GM18520 (cell line): ENCODE results near the gene STT3B.
"Not testable (repeated sequence)": the region's sequence is repeated elsewhere in the genome, so short reads cannot be mapped to it uniquely, and the experiment has no call there.

Experiments used
- ATAC-seq: cut with Tn5 transposase; IDR thresholded peaks from one replicate; pipeline ENCODE4 v1.9.1; 2021; ENCODE audit not compliant: unreplicated experiment

Gene STT3B

DNA sequence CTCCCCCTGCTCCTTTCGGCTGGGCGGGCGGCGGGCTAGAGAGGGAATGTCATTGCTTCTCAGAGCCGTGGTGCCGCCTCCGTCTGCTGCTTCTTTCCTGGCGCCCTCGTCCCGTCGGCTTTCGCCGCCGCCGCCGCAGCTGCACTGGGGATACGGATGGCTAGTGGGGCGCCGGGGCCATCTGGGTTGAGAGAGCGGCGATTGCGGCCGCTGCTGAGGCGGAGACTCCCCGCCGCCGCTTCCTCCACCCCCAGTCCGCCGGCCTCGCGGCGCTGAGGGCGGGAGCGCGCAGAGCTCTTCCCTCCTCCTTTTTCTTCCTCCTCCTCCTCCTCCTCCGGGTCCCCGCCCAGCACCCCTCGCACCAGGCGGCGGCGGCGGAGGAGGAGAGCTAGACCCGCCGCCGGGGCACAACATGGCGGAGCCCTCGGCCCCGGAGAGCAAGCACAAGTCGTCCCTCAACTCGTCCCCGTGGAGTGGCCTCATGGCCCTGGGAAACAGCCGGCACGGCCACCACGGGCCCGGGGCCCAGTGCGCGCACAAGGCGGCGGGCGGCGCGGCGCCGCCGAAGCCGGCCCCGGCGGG, at the start of gene STT3B:
STT3B (plus strand) TSS at position 339 of the 582 bp plus-strand sequence; CDS start at position 413, 74 bp downstream.
- peak; percentile 34 for ATAC-seq

DNA sequence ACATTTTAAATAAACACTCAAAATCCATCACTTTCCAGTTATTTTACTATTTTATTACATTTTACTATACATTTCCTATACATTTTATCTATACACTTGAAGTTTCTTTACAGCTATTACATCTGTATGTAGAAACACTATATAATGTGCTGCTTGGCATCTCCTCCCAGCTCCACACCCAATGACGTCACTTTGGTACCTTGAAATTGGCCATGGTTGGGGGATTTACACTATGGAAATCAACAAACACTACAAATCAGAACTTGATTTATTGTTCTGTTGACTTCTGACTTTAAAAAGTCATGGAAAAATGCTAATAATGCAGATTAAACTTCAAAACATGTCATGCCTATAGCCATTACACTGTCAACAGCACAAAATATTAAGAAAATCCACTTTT, 48.9 kb upstream of the STT3B start:
- ATAC-seq: no peak

GRCh38 chr3:31485196-31485595, 47.5 kb upstream of the STT3B start:
- ATAC-seq: no peak

DNA sequence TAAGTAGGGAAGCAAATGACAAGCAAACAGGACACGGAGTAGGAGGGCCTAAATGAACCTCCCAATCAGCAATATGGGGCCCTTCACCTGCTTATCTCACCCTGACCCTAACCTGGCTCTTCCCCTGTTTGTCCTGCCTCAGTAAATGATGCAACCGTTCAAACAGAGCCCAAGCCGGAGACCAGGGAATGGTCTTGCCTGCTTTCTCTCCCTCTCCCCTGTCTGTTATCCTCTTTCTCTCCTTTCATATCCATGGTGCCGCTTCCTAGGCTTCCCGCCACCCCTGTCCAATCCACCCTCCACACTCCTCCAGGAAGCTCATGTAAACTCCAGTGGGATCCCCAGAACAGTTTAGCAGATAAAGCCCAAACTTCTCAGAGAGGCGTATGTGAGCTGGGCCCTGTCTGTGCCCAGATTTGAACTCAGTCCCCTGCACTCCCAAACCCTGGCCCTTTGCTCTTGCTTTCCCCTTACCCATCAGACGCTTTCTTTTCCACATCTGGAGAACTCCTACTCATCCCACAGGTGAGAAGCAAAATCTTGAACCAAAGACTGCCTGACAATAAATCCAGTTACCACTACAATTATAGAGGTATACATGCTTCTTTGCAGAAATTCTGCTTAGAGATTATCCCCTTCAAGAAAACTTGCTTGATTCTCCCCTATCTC, 45.7 kb upstream of the STT3B start:
- no peak for ATAC-seq

DNA sequence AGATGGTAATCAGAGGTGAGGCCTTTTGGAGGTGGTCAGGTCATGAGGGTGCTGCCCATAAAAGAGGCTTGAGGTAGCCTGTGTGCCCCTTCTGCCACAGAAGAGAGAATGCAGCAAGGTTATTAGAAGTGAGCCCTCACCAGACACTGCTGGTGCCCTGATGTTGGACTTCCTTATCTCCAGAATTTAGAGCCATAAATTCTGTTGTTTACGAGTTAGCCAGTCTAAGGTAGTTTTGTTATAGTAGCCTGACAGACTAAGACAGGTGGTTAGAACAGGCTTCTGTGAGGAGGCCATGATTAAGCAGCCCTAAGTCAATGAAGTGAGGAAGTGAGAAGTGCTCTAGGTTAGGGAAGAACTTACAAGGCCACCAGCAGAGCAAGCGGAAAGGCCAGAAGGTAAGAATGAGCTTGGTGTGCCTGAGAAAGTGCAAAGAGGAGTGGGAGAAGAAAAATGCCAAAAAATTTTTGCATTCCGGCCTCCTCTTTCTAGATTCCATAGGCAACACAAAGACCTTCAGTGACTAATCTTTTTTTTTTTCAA, 44.2 kb upstream of the STT3B start:
- no peak for ATAC-seq

GRCh38 chr3:31490502-31490901, 42.2 kb upstream of the STT3B start:
- no peak for ATAC-seq

GRCh38 chr3:31491660-31492059, 41.1 kb upstream of the STT3B start:
- ATAC-seq: no peak

GRCh38 chr3:31493149-31493548, 39.6 kb upstream of the STT3B start:
- ATAC-seq: no peak

DNA sequence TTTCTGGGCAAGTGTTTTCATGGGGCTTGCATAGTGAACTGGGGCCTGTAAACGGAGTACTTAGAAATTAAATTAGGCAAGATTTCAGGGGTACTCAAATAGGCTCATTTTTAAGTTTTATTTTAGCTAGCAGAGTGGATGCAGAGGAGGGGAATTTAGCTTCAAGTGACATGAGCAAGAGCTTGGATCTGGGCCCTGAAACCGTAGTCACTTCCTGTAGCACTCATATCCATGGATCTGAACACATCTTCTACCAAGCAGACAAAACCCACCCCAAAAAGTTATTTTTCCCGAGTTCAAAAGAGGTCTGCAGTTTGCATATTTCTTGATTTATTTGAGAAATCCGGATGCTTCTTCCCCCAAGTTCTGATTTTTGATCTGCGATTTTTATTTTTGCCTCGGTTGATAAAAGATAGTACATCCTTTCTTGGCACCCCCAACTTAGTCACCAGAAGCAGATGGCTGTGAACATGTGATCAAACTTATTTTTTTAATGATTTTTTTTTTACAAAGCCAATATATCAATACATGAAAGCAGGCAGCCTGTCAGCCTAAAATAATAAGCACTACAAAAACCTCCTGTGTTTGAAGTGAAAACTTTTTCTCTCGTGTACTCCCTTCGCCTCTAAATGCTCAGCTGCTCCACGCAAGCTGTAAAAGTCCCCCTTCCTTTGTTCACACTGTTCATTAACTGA, 36.6 kb upstream of the STT3B start:
- no peak for ATAC-seq

- ATAC-seq: no peak
Measured at GRCh38 chr3:31498791-31499190, 33.9 kb upstream of the STT3B start.

DNA sequence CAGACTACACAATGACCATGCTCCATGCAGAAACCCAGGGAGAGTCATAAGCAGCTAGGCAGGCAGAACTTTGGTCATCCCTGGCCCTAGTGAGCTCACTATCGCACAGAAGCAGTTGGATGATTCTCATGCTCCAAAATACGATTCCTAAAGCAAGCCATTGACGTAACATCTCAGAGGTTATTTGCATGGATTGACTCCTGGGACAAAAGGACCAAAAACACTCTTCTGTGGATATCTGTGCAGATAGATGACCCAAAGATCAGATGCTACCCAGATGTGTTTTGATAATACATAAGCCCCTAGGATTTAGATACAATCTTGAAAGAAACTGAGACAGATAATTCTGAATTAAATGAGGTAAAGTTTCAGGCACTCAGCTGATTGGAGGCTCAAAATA, 33.4 kb upstream of the STT3B start:
- no peak for ATAC-seq

GRCh38 chr3:31502803-31503221, 29.9 kb upstream of the STT3B start:
- ATAC-seq: no peak

DNA sequence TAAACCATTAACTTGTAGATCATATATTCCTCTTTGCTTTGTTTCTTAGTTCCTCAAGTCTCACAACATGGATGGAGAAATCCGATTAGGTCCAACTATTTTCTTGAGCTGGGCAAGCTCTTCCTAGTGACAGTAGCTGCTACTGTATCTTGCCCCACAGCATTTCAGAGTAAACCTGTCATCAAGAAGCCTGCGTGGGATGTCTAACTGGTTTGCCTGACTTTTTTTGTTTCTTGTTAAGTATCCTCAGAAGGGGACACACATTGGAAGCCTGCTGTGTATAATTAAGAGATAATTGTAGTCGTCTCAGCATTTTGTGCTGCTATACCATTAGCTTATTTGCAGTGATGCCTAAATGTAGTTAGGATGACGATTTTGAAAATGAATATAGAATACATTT, 29.3 kb upstream of the STT3B start:
- ATAC-seq: no peak

DNA sequence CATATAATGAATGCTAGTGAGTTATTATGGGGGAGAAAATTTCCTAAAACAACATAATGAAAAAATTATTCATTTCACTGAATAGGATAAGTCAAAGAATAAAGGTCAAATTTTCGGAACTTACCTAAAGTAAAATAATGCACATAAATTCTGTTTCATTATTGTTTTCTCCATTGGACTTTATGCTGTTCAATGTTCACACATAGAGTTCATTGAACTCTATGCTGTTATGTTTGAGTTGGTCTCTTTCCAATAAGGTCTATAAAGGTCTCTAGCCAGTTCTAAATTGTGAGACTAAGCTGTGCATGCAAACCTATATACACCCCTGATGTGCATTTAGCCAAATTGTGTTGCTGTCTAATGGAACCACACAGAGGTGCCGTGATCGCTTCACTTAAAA, 28.5 kb upstream of the STT3B start:
- ATAC-seq: no peak

DNA sequence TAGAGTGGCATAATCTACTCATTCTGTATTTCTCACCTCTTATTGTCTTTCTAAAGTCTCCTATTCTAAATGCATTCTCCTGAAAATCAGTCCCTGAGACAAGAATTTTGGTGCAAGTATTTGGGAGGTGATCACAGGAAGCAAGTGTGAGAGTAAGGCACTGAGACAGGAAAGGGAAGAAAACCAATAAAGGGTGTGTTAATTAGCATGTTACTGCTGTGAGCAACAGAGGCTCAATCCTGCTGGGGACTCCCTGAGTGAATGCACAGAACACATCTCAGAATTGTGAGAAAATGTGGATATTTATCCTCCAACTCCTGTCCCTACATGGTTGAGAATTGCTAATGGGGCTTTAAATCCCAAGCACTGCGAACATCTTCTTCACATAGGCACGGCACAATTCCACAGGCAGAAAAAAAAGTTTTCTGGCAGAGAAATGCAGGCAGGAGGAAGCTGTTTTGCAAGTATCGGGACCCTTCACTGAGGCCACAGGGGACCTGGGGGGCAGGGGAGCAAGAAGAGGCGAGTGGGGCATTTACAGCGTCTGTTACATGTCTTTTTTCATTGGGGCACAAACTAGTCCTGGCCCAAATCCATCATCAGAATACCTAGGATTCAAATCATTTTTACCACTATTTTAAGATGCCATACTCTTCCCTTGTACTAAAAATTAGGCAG, 27.2 kb upstream of the STT3B start:
- ATAC-seq: no peak

DNA sequence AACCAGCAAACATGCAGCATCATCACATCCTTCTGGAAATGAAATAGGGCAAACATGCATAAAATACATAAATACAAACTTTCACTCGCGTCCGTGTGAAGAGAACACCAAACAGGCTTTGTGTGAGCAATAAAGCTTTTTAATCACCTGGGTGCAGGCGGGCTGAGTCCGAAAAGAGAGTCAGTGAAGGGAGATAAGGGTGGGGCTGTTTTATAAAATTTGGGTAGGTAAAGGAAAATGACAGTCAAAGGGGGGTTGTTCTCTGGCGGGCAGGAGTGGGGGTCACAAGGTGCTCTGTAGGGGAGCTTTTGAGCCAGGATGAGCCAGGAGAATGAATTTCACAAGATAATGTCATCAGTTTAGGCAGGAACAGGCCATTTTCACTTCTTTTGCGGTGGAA, 26.2 kb upstream of the STT3B start:
- ATAC-seq: not testable (repeated sequence)

GRCh38 chr3:31508452-31509146, 24.1 kb upstream of the STT3B start:
- no peak for ATAC-seq

DNA sequence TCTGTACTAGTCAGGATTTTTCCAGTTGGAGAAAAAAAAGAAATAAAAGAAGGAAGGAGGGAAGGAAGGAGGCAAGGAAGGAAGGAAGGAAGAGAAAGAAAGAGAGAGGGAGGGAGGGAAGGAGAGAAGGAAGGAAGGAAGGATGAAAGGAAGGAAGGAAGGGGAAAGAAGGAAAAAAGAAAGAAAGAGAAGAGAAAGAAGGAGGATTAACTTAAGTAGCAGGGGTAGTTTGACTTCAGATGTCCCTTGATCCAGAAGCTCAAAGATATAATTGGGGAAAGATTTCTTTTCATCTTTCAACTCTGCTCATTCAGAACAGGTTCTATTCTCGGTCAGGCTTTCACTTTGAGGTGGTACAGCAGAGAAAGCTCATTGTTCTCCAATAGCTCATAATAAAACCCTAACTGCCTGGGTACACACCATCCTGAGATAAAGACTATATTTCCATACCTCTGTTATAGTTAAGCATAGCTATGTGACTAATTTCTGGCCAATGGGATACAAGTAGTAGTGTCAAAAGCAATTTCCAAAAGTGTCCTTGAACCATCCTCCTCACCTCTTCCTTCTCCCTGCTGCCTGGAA, 23.5 kb upstream of the STT3B start:
- no peak for ATAC-seq

- no peak for ATAC-seq
Measured at GRCh38 chr3:31514570-31514969, 18.2 kb upstream of the STT3B start.

DNA sequence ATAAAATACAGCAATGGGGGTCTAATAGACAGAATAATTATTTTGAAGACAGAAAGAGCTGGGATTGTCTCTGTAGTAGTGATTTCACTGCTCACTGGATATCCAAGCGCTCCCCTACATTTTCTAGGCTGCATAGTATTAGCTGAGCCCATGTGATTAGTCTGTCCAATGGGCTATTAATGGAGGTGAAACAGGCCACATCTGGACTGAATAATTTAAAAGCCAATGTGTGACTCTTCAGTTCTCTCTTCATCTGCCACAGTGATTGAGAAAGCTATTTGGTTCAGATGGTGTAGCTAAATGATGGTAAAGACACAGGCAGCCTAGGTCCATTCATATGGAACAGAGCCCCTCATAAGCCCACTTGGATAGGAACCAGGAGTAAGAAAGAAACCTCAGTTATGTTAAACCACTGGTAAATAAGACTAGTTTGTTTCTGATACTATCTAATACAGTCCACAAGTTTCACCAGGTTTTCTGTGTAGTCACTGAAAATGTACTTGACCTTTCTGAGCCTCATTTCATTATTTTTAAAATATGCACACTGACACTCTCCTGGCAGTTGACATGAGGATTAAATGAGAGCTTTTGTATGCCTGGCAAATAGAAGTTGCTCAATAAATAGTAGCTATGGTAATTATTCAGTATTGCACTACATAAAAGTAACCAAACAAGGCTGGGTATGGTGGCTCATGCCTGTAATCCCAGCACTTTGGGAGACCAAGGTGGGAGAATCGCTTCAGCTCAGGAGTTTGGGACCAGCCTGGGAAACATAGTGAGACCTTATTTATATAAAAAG, 17.0 kb upstream of the STT3B start:
- no peak for ATAC-seq
